Stimulated activated naive CD4-positive, alpha-beta T cell treated with Interleukin-2 at 50 U/mL for 16 hours (primary cell): ENCODE data around the gene H6PD.

ENCODE experiments used
- DNase-seq: peaks from one replicate; lab custom pipeline; 2025; lab: John Stamatoyannopoulos, UW

Gene H6PD

GRCh38 chr1:9278585-9279153, 44.1 kb downstream of the H6PD start:
- no peak for DNase-seq

GRCh38 chr1:9279172-9279840, 44.7 kb downstream of the H6PD start:
- DNase-seq = no peak

- peak; percentile 72 for DNase-seq
Observed at GRCh38 chr1:9280015-9280860, 45.7 kb downstream of the H6PD start.

GRCh38 chr1:9281071-9281827, 46.7 kb downstream of the H6PD start:
- DNase-seq = no peak

DNA sequence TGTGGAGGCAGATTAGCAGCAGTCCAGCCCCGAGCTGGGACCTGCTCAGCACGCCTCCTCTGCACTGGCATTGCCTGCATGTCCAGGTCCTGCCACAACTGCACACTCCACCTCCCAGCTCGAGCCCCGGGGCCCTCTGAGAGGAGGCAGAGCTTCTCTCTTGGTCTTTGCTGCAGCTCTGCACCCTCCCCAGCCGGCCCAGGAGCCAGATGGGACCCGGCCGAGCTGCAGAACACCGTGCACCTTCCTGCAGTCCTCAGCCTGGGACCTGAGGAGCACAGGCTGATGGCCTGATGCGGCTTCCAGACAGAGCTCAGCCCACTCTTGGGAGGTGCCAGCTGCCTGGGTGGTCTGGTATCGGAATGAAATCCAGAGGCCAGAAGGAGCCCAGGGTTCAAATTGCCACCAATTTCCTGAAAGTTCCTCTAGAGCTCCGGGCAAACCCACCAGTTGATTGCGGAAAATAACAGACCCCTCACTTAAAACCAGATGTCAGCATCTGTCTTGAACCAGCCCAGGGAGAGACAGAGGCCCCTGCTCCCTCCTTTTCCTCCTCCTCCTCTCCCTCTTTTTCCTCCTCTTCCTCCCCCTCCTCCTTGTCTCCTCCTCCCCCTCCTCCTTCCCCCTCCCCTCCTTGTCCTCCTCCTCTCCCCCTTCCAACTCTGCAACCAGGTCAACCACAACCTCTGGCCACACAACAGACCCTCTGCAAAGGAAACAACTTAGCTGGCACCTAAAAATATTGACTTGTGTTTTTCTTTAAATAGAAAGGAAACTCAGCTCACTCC, 47.5 kb downstream of the H6PD start:
- DNase-seq = no peak

DNA sequence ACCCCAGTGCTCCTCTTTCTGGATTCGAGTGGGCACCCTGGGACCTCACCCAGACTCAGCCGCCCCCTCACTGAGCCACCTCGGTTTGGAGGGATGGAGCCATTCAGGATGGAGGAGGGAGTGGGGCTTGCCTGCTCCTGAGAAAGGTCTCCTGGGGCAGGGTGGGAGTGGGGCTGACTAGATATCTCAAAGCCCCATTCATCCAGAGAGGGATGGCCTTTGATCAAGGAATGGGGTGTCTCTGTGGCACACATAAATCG, 48.1 kb downstream of the H6PD start:
- DNase-seq = no peak

DNA sequence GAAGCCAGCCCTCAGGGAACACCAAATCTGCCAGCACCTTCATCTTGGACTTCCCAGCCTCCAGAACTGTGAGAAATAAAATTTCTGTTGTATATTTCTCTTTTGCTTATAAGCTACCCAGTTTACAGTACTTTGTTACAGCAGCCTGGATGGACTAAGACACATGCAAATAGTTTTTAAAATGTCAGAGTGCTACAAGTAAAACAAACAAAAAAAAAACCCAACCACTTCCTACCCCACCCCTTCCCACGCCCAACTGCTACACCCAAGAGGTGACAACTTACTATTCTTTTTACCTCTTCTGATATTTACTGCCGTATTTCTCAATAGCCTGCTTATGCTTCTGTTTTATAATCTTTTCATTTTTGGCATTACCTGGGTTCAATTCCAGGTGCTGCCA, 49.5 kb downstream of the H6PD start:
- DNase-seq = no peak

GRCh38 chr1:9286556-9286955, 52.0 kb downstream of the H6PD start:
- no peak for DNase-seq

DNA sequence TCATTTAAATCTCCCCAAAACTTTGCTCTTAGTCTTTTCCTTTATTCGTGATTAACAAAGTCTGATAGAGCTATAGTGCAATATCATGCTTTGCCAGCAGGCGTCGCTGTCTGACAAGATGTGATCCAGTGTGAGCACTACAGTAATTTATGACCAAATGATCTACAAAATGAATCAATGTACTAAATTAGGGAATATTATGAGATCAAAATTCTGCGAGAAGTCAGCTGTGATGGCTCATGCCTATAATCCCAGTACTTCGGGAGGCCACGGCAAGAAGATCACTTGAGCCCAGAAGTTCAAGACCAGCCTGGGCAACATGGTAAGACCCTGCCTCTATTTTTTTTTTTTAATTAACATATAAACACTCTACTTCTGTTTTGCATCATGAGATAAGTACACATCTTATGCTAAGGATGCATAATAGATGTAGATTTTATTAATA, 54.5 kb downstream of the H6PD start:
- DNase-seq = peak; percentile 73

- DNase-seq = peak; percentile 21
Observed at GRCh38 chr1:9289711-9290485, 55.3 kb downstream of the H6PD start.

DNA sequence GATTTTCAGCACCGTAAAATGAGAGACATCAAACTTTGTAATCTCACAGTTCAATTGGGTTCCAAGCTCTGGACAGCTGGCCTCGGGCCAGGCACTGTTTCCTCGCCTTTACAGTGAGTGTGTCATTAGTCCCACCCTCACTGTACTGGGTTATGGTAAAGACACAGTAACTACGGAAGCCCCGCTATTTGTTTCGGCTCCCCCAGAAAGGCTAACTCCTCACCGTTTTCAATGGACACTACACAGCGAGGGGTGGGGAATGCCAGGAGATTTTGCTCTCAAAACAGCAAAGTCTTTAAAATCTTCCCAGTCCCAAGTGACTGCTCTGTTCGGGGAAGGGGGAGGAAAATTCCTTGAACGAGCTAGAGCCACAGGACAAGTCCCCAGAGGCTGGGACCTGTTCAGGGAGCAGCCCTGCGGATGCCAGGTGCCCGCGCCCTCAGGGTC, 57.4 kb downstream of the H6PD start:
- DNase-seq = no peak

DNA sequence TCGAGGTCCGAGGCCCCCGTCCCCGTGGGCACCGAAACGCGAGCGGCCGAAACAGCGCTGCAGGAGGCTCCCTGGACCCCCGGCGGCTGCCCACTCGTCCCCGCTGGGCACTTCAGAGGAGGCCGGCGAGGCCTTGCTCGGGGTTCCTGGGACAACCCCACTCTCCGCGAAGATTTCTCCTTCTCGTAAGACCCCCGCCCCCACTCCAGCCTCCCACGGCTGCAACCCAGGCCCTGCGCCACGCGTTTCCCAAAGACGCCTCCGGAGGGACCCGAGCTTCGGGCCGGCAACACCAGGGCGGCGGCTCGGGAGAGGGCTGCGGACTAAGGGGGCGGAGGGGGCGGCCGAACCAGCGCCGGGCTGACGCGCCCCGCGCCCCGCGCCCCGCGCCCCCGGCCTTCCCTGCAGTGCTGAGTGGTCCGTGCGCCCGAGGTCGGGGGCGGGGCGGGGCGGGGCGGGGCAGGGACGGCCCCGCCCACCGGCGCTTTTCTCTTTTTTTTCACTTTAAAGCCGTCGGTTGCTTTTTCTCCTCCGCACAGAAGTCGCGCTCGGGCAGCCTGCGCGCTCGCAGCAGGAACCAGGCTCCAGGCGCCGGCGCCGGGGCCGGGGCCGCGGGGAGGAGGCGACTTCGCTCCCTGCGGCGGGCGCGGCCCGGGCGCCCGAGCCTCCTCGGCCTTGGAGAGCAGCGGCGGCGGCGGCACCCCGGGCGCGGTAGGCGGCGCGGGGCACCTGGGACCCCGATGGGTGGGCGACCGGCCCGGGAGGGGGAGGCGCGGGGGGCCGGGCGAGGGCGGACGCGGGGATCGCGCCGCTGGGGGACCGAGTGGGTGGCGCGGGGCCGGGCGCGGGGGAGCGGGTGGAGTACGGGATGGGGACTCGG, 58.0 kb downstream of the H6PD start, which contains the start of gene SPSB1:
Gene SPSB1, plus strand, starts transcription at position 534 of the 880 bp plus-strand sequence. CDS start 62,998 bp downstream, outside the sequence.
- peak; percentile 54 for DNase-seq

DNA sequence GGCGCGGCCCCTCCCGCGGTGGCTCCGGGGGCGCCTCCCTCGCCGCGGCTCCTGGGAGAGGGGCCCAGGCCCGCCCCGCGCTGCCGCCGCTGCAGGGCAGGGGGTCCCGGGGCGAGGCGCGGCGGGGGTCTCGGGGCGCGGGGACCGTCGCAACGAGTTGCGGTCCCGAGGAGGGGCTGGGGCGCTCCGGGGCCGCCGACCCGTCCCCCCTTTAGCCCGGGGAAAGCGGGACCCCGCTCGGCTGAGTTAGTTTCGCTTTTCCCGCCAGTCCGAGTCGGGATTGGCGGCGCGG, 58.6 kb downstream of the H6PD start:
- no peak for DNase-seq

GRCh38 chr1:9293533-9294404, 59.2 kb downstream of the H6PD start:
- DNase-seq = peak; percentile 27

DNA sequence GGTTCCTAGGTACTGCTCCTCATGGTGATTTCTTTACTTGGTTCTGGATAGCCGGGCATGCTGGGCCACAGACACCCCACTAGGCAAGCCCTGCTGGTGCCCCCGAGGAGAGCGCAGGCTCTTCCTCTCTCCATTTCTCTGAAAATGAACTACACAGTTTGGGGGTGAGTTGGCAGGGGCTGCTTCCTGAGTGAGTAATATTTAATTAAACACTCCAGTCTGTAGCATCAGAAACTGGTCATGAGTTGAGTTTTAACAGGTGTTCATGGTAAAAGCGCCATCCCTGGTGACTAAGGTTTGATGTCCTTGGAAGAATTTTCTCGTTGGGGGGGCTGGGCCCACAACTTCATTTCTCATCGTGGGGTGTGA, 59.8 kb downstream of the H6PD start:
- DNase-seq = peak; percentile 8

DNA sequence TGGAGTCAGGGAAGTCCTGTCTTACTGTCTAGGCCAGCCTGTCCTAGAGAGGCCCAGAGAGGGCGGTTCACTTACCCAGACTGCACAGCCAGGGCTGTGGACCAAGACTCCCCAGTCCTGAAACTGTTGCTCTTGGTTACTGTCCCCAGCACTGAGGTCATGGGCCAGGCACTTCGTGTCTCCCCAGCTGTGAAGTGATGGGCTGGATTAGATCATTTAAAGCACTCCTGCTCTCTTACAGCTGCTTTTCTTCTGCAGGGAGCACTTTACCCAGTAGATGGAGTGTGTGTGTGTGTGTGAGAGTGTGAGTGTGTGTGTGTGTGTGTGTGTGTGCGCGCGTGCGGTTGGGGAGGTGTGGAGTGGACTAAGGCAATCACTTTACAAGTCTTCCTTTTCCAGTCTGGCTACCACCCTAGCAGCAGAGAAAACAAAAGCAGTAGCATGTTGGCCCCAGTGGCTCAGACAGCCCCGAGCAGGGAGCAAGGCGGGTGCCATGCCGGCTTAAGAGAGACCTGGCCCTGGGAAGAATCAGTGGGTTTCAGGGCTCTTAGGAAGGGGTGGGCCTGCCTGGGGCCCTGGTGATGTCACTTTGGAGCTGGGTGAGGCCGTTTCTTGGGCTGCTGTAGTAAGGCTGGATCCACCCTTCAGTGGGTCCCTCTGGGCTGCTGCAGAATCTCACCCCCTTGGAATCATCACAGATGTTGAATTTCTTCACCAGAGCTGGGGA, 60.5 kb downstream of the H6PD start:
- DNase-seq = peak; percentile 4

DNA sequence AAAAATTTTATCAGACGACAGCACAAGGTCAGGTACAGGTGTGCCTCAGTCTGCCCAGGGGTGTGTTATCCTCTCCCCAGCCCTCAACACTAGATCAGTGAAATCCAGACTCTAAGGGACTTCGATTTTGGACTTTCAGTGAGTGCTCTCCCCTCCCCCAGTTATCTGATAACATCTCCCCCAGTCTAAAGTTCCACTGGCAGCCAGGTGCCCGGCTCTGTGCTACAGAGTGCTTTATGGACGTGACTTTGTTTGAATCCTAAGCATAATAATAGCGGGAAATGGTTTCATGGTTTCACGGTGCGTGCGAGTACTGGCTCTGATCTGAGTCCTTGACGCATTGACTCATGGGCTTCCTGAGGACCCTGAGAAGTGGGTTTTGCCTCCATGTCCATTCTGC, 61.3 kb downstream of the H6PD start:
- no peak for DNase-seq

- DNase-seq = no peak
Observed at GRCh38 chr1:9296850-9297249, 62.3 kb downstream of the H6PD start.
